SK-N-SH treated with all-trans-retinoic acid at 6 μM for 48 hours (cell line): ENCODE measurements around the gene ABCG2.

ENCODE experiments used
- BACH2 ChIP-seq: fragments of 250-450 bp; sonication (Bioruptor Pico); IDR thresholded peaks from 2 replicates; pipeline ENCODE4 v1.9.0; 2021; ENCODE audit warnings: mild to moderate bottlenecking, borderline replicate concordance
- CREB5 ChIP-seq: fragments of 250-450 bp; sonication (Bioruptor Pico); IDR thresholded peaks from 2 replicates; pipeline ENCODE4 v1.5.1; 2020; ENCODE audit warnings: low read depth, mild to moderate bottlenecking, moderate library complexity
- CSDC2 ChIP-seq: fragments of 250-450 bp; sonication (Bioruptor Pico); IDR thresholded peaks from 2 replicates; pipeline ENCODE4 v1.5.0; 2020; ENCODE audit warnings: mild to moderate bottlenecking, moderate library complexity
- CSRNP3 ChIP-seq: fragments of 250-450 bp; sonication (Bioruptor Pico); IDR thresholded peaks from 2 replicates; pipeline ENCODE4 v1.5.1; 2021; ENCODE audit warnings: mild to moderate bottlenecking, moderate library complexity
- GLIS3 ChIP-seq: fragments of 250-450 bp; sonication (Bioruptor Pico); IDR thresholded peaks from 2 replicates; pipeline ENCODE4 v1.5.0; 2020; ENCODE audit warnings: mild to moderate bottlenecking, moderate library complexity
- PATZ1 ChIP-seq: fragments of 250-450 bp; sonication (Bioruptor Pico); IDR thresholded peaks from 2 replicates; pipeline ENCODE4 v1.8.0; 2020; ENCODE audit warnings: mild to moderate bottlenecking, moderate library complexity, borderline replicate concordance
- RARB ChIP-seq: fragments of 250-450 bp; sonication (Bioruptor Pico); IDR thresholded peaks from 2 replicates; pipeline ENCODE4 v1.8.0; 2021; ENCODE audit warnings: mild to moderate bottlenecking, moderate library complexity
- SNAI2 ChIP-seq: fragments of 250-450 bp; sonication (Bioruptor Pico); IDR thresholded peaks from 2 replicates; pipeline ENCODE4 v1.5.0; 2020; ENCODE audit warnings: mild to moderate bottlenecking, moderate library complexity
- TCF4 ChIP-seq: fragments of 250-450 bp; sonication (Bioruptor Pico); IDR thresholded peaks from 2 replicates; pipeline ENCODE4 v1.8.0; 2021; ENCODE audit warnings: mild to moderate bottlenecking, moderate library complexity, borderline replicate concordance
- TOX ChIP-seq: fragments of 250-450 bp; sonication (Bioruptor Pico); IDR thresholded peaks from 2 replicates; pipeline ENCODE4 v1.8.0; 2021; ENCODE audit warnings: mild to moderate bottlenecking, moderate library complexity, borderline replicate concordance
- ZFP30 ChIP-seq: fragments of 450-650 bp; formaldehyde crosslinking; IDR thresholded peaks from 2 replicates; pipeline ENCODE4 v1.5.0; 2022; ENCODE audit warnings: mild to moderate bottlenecking, moderate library complexity

DNA sequence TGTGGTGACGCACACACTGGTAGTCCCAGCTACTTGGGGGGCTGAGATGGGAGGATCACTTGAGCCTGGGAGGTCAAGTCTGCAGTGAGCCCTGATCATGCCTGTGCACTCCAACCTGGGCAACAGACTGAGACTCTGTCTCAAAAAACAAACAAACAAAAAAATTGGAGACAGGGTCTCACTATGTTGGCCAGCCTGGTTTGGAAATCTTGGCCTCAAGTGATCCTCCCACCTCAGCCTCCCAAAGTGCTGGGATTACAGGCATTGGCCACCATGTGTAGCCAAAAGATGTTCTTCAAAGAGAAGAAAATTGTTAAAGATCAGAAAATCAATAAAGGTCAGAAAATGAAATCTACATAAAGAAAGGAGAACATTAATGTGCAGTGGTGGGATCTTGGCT lies 41.7 kb upstream of the ABCG2 start:
- TF ChIP-seq GLIS3 (CRISPR knock-in tag) (no peak), RARB (CRISPR knock-in tag) (no peak), PATZ1 (CRISPR knock-in tag) (no peak), CREB5 (CRISPR knock-in tag) (no peak), CSRNP3 (CRISPR knock-in tag) (no peak), BACH2 (no peak), SNAI2 (CRISPR knock-in tag) (no peak), CSDC2 (CRISPR knock-in tag) (no peak), TCF4 (CRISPR knock-in tag) (no peak), ZFP30 (no peak), TOX (CRISPR knock-in tag) (no peak)
